ENCODE results near the gene TCAF1. TPM values are rescaled to one million over a fixed set of nuclear protein-coding genes. Genes with fewer than 3 reads are reported as not detected.
A peak's percentile ranks its signal among the peaks of the same experiment; 100 is the strongest.

The TCAF1 gene
- total RNA-seq, 2 donors from 2014 or later: 67.7 to 123 TPM

GRCh38 chr7:143886826-143887477, 15.0 kb downstream of the TCAF1 start:
- no peak for TF ChIP-seq CTCF (conservative IDR thresholded peaks at IDR 0.05)
- Histone ChIP-seq H3K9ac (ENCODE audit: extremely low read depth, low read length, poor library complexity, severe bottlenecking) (no peak overlapping the region), H3K9me3 (ENCODE audit: control insufficient read depth, low read length) (peaks cover 21% of the 10 kb centered on the region), H3K4me1 (ENCODE audit: control insufficient read depth, insufficient read depth, low read length) (peaks cover 3% of the 10 kb centered on the region), H3K4me3 (ENCODE audit: low read length) (no peak overlapping the region), H3K27me3 (ENCODE audit: control insufficient read depth, insufficient read depth, low read length, poor library complexity, severe bottlenecking) (no peaks in the 10 kb centered on the region), H3K27ac (ENCODE audit: low read depth, low read length) (no peak overlapping the region), H3K36me3 (ENCODE audit: control insufficient read depth, insufficient read depth, low read length) (peaks cover 18% of the 10 kb centered on the region)
- H3K36me3 Mint-ChIP-seq (ENCODE audit: low read depth): peaks cover 25% of the 10 kb centered on the region
- peaks cover 18% of the 10 kb centered on the region for H3K9me3 Mint-ChIP-seq
- DNase-seq: no peak
- 94 to 100% methylated on average over 2 to 6 of the region's 6 CpGs for WGBS, 2 experiments (ENCODE audit: insufficient coverage in 1 of 2, insufficient read length in 1 of 2)
- H3K4me1 Mint-ChIP-seq: peaks cover 16% of the 10 kb centered on the region
- H3K4me3 Mint-ChIP-seq: no peak overlapping the region
- H3K27ac Mint-ChIP-seq: no peak overlapping the region
- H3K27me3 Mint-ChIP-seq (ENCODE audit: insufficient read depth): peaks cover 10% of the 10 kb centered on the region

- no peak for TF ChIP-seq CTCF (conservative IDR thresholded peaks at IDR 0.05)
- H3K9ac ChIP-seq (ENCODE audit: extremely low read depth, low read length, poor library complexity, severe bottlenecking): no peak overlapping the region
- peaks cover 18% of the 10 kb centered on the region for H3K9me3 ChIP-seq (ENCODE audit: control insufficient read depth, low read length)
- Mint-ChIP-seq H3K36me3 (ENCODE audit: low read depth) (peaks cover 26% of the 10 kb centered on the region), H3K27me3 (ENCODE audit: insufficient read depth) (peaks cover 10% of the 10 kb centered on the region), H3K4me1 (peaks cover 14% of the 10 kb centered on the region), H3K27ac (no peak overlapping the region), H3K4me3 (no peak overlapping the region), H3K9me3 (peaks cover 18% of the 10 kb centered on the region)
- H3K36me3 ChIP-seq (ENCODE audit: control insufficient read depth, insufficient read depth, low read length): peaks cover 18% of the 10 kb centered on the region
- DNase-seq: peak; percentile 62
- no peak overlapping the region for H3K4me3 ChIP-seq (ENCODE audit: low read length)
- H3K27ac ChIP-seq (ENCODE audit: low read depth, low read length): no peak overlapping the region
- peaks cover 6% of the 10 kb centered on the region for H3K4me1 ChIP-seq (ENCODE audit: control insufficient read depth, insufficient read depth, low read length)
- 91 to 92% methylated on average over 2 to 3 of the region's 3 CpGs for WGBS, 2 experiments (ENCODE audit: insufficient coverage in 1 of 2, insufficient read length in 1 of 2)
- H3K27me3 ChIP-seq (ENCODE audit: control insufficient read depth, insufficient read depth, low read length, poor library complexity, severe bottlenecking): no peaks in the 10 kb centered on the region
Measured at GRCh38 chr7:143885951-143886350, 16.0 kb downstream of the TCAF1 start.

- WGBS, 2 experiments (ENCODE audit: insufficient coverage in 1 of 2, insufficient read length in 1 of 2): 0 to 2% methylated on average over 11 to 38 of the region's 38 CpGs
- no peaks in the 10 kb centered on the region for H3K27me3 ChIP-seq (ENCODE audit: control insufficient read depth, insufficient read depth, low read length, poor library complexity, severe bottlenecking)
- peak overlapping the region; percentile 74 for H3K4me3 Mint-ChIP-seq
- peaks cover 10% of the 10 kb centered on the region for H3K27me3 Mint-ChIP-seq (ENCODE audit: insufficient read depth)
- no peak for TF ChIP-seq CTCF (conservative IDR thresholded peaks at IDR 0.05)
- peaks cover 18% of the 10 kb centered on the region for H3K36me3 Mint-ChIP-seq (ENCODE audit: low read depth)
- peaks cover 10% of the 10 kb centered on the region for H3K9me3 ChIP-seq (ENCODE audit: control insufficient read depth, low read length)
- peak overlapping the region; percentile 86 for H3K4me3 ChIP-seq (ENCODE audit: low read length)
- H3K36me3 ChIP-seq (ENCODE audit: control insufficient read depth, insufficient read depth, low read length): peaks cover 15% of the 10 kb centered on the region
- H3K4me1 Mint-ChIP-seq: peaks cover 14% of the 10 kb centered on the region
- H3K4me1 ChIP-seq (ENCODE audit: control insufficient read depth, insufficient read depth, low read length): peaks cover 6% of the 10 kb centered on the region
- peaks cover 13% of the 10 kb centered on the region for H3K9me3 Mint-ChIP-seq
- peak overlapping the region; percentile 69 for H3K9ac ChIP-seq (ENCODE audit: extremely low read depth, low read length, poor library complexity, severe bottlenecking)
- H3K27ac Mint-ChIP-seq: peak overlapping the region; percentile 77
- peak overlapping the region; percentile 61 for H3K27ac ChIP-seq (ENCODE audit: low read depth, low read length)
- DNase-seq: peak; percentile 94
Measured at GRCh38 chr7:143884969-143885559, 16.9 kb downstream of the TCAF1 start.

Measured in endodermal cell (in vitro differentiated cells).